Smooth muscle cell (in vitro differentiated cells): ENCODE measurements around the gene FAXC. TPM values are rescaled to one million over a fixed set of nuclear protein-coding genes. Genes with fewer than 3 reads are reported as not detected.

ENCODE experiments used
- DNase-seq: peaks from one replicate; lab custom pipeline; 2025; ENCODE audit not compliant: unreplicated experiment; lab: John Stamatoyannopoulos, UW
- H2AFZ ChIP-seq: fragments of 200-600 bp; sonication (generic); 2 replicates; pipeline ENCODE4 v1.6.0; 2016; ENCODE audit warnings: antibody characterized with exemption, low read depth, mild to moderate bottlenecking
- H3F3A ChIP-seq: fragments of 200-600 bp; sonication (generic); 2 replicates; pipeline ENCODE4 v1.6.0; 2017; ENCODE audit warnings: antibody characterized with exemption, low read depth
- H3K27ac ChIP-seq: fragments of 200-600 bp; sonication (generic); 2 replicates; pipeline ENCODE4 v1.5.1; 2016; ENCODE audit warnings: low read depth, mild to moderate bottlenecking
- H3K27me3 ChIP-seq: fragments of 200-600 bp; sonication (generic); 2 replicates; pipeline ENCODE4 v1.6.1; 2016; ENCODE audit warnings: low read depth, mild to moderate bottlenecking
- H3K36me3 ChIP-seq: fragments of 200-600 bp; sonication (generic); 2 replicates; pipeline ENCODE4 v1.5.1; 2016; ENCODE audit warnings: low read depth
- H3K4me1 ChIP-seq: fragments of 200-600 bp; sonication (generic); 2 replicates; pipeline ENCODE4 v1.5.1; 2016; ENCODE audit warnings: low read depth
- H3K4me2 ChIP-seq: fragments of 200-600 bp; sonication (generic); 2 replicates; pipeline ENCODE4 v1.6.0; 2016; ENCODE audit warnings: mild to moderate bottlenecking
- H3K4me3 ChIP-seq: fragments of 200-600 bp; sonication (generic); 2 replicates; pipeline ENCODE4 v1.5.1; 2016; ENCODE audit warnings: mild to moderate bottlenecking
- H3K79me2 ChIP-seq: fragments of 200-600 bp; sonication (generic); 2 replicates; pipeline ENCODE4 v1.6.0; 2016; ENCODE audit warnings: low read depth, mild to moderate bottlenecking
- H3K9ac ChIP-seq: fragments of 200-600 bp; sonication (generic); 2 replicates; pipeline ENCODE4 v1.6.0; 2016; ENCODE audit warnings: low read depth
- H3K9me3 ChIP-seq: fragments of 200-600 bp; sonication (generic); replicated peaks from 2 replicates; pipeline ENCODE4 v1.5.1; 2016; ENCODE audit warnings: low read depth
- H4K20me1 ChIP-seq: fragments of 200-600 bp; sonication (generic); 2 replicates; pipeline ENCODE4 v1.6.0; 2016; ENCODE audit warnings: low read depth
- WGBS: methylation state at CpG from one replicate; pipeline ENCODE4 v1.1.7; 2016; ENCODE audit warnings: low lambda C conversion rate; 5-methylcytosine and 5-hydroxymethylcytosine counted together
- polyA plus RNA-seq: library from polyadenylated mRNA; unstranded; fragments of >200 nt; fragmentation: Nextera tagmentation; extraction: Ambion mirVana; gene quantifications from 2 replicates; pipeline ENCODE4 v1.2.1, GENCODE V29; 2016
- total RNA-seq: library from RNA; depleted of rRNA; stranded (reverse); fragments of >200 nt; gene quantifications from 2 replicates; pipeline ENCODE4 v1.2.3, GENCODE V29; 2014
- TF ChIP-seq, protein P1 (sequence below): fragments of 200-600 bp; sonication (generic); IDR thresholded peaks from 2 replicates; pipeline ENCODE4 v1.5.1; 2017; ENCODE audit warnings: borderline replicate concordance, mild to moderate bottlenecking, antibody characterized with exemption; ENCODE audit not compliant: insufficient read depth, poor library complexity, severe bottlenecking

FAXC gene
- total and polyA plus RNA-seq, 2 experiments from 2014 or later, result 1.6 to 6.8 TPM

DNA sequence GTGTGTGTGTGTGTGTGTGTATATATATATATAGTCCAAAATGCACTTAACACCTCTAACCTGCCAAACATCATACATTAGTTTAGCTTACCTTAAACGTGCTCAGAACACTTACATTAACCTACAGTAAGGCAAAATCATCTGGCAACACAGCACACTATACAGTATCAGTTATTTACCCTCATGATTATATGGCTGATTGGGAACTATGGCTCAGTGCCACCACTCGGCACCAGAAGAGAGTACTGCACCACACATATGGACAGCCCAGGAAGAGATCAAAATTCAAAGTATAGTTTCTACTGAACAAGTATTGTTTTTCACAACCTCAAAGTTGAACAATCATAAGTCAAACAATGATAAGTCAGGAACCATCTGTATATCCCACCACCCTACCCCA lies 59.8 kb downstream of the FAXC start:
- no peaks in the 10 kb centered on the region for H3K36me3 ChIP-seq
- WGBS, result 98% methylated on average over 2 of the region's 2 CpGs
- TF ChIP-seq, protein P1, sequence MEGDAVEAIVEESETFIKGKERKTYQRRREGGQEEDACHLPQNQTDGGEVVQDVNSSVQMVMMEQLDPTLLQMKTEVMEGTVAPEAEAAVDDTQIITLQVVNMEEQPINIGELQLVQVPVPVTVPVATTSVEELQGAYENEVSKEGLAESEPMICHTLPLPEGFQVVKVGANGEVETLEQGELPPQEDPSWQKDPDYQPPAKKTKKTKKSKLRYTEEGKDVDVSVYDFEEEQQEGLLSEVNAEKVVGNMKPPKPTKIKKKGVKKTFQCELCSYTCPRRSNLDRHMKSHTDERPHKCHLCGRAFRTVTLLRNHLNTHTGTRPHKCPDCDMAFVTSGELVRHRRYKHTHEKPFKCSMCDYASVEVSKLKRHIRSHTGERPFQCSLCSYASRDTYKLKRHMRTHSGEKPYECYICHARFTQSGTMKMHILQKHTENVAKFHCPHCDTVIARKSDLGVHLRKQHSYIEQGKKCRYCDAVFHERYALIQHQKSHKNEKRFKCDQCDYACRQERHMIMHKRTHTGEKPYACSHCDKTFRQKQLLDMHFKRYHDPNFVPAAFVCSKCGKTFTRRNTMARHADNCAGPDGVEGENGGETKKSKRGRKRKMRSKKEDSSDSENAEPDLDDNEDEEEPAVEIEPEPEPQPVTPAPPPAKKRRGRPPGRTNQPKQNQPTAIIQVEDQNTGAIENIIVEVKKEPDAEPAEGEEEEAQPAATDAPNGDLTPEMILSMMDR, result no peak

DNA sequence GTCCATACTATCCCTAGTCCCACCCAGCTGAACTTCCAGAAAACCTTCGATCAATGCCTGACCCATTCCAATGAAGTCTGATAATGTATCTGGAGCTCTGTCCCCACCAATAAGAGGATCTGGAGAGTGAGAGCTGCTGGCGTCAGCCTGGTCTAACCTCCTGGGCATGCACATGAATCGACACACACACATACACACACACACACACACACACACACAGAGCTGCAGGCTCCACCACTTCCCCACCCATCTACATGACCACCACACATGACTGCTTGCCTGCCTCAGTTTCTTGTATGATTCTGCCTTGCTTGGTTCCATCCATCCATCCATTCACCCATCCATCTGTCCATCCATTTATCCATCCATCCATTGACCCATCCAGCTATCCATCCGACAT lies 60.8 kb downstream of the FAXC start:
- Histone ChIP-seq H3K79me2 (no peaks in the 10 kb centered on the region), H3K27me3 (no peaks in the 10 kb centered on the region), H4K20me1 (no peaks in the 10 kb centered on the region), H3K4me2 (no peak overlapping the region), H3K4me1 (peaks cover 4% of the 10 kb centered on the region), H3K9me3 (no peaks in the 10 kb centered on the region), H3K36me3 (no peaks in the 10 kb centered on the region), H3F3A (no peaks in the 10 kb centered on the region), H2AFZ (no peak overlapping the region), H3K4me3 (no peak overlapping the region), H3K9ac (no peak overlapping the region), H3K27ac (no peak overlapping the region)
- WGBS, result 81% methylated on average over 4 of the region's 4 CpGs
- TF ChIP-seq, protein P1, result no peak
- no peak for DNase-seq

More for the DNA sequence above, 59.8 kb downstream of the FAXC start:
- no peak overlapping the region for H2AFZ ChIP-seq
- no peak overlapping the region for H3K4me2 ChIP-seq
- H3K27ac ChIP-seq, result no peak overlapping the region
- no peak for DNase-seq
- H3K79me2 ChIP-seq, result no peaks in the 10 kb centered on the region
- no peak overlapping the region for H3K4me3 ChIP-seq
- H3K27me3 ChIP-seq, result no peaks in the 10 kb centered on the region
- H3K9me3 ChIP-seq, result no peaks in the 10 kb centered on the region
- no peaks in the 10 kb centered on the region for H3F3A ChIP-seq
- no peak overlapping the region for H3K9ac ChIP-seq
- peaks cover 4% of the 10 kb centered on the region for H3K4me1 ChIP-seq
- no peaks in the 10 kb centered on the region for H4K20me1 ChIP-seq

DNA sequence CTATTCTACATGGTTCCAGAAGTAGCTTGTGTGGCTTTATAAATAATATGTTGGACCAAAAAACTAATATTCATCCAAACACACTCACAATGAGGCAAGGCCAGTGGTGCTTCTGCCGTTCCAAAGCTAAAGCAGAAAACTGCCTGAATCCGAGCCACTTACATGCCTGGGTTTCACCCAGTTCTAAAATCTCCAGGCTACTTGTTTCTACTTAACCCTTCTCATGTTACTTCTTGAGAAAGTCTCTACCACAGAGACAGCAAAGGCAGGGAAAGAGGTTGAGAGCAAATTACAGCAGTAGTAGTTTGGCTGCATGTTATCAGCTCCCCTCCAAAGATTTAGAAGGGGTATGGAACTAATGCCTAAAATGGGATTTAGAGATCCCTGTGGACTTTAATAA lies 62.0 kb downstream of the FAXC start:
- Histone ChIP-seq H3K36me3 (no peaks in the 10 kb centered on the region), H3K27ac (no peak overlapping the region), H3K4me1 (peaks cover 4% of the 10 kb centered on the region), H3F3A (no peaks in the 10 kb centered on the region), H4K20me1 (no peaks in the 10 kb centered on the region), H3K27me3 (no peaks in the 10 kb centered on the region), H3K9ac (no peak overlapping the region), H3K4me3 (no peak overlapping the region), H3K9me3 (no peaks in the 10 kb centered on the region), H2AFZ (no peak overlapping the region), H3K4me2 (no peak overlapping the region), H3K79me2 (no peaks in the 10 kb centered on the region)
- no peak for DNase-seq
- 65% methylated on average over 2 of the region's 2 CpGs for WGBS
- TF ChIP-seq, protein P1, result no peak

DNA sequence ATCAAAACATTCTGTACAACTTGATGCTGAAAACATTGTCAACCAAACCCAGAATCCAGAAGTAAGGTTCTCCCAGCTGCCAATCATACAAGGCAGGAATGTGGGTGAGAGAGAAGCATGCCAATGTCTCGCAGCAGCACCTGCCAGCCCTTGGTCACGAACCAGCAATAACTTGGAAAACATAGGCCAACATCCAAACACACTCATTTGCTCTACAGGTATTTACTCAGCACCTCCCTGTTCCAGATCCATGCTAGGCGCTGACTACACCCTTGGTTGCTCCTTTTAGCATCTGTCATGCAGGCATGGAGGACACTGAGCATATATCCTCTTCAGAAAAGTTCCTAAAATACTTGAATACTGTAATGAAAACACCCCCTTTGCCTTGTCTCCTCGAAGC lies 63.6 kb downstream of the FAXC start:
- H3K9ac ChIP-seq, result no peak overlapping the region
- peaks cover 4% of the 10 kb centered on the region for H3K4me1 ChIP-seq
- WGBS, result 88% methylated on average over 4 of the region's 4 CpGs
- no peaks in the 10 kb centered on the region for H4K20me1 ChIP-seq
- TF ChIP-seq, protein P1, result no peak
- H3K36me3 ChIP-seq, result no peaks in the 10 kb centered on the region
- H2AFZ ChIP-seq, result no peak overlapping the region
- H3K27me3 ChIP-seq, result no peaks in the 10 kb centered on the region
- no peaks in the 10 kb centered on the region for H3K9me3 ChIP-seq
- H3K4me2 ChIP-seq, result no peak overlapping the region
- no peak for DNase-seq
- H3K79me2 ChIP-seq, result no peaks in the 10 kb centered on the region
- no peak overlapping the region for H3K27ac ChIP-seq
- no peaks in the 10 kb centered on the region for H3F3A ChIP-seq
- no peak overlapping the region for H3K4me3 ChIP-seq
